Esophagus muscularis mucosa (tissue), 4 donors: ENCODE measurements around the gene ST8SIA5.

ENCODE experiments used
- CTCF ChIP-seq, 3 experiments: fragments of 200-600 bp in 2 of 3; fragments of 450-650 bp in 1 of 3; sonication (generic) in 2 of 3; IDR thresholded peaks; one replicate each; pipeline ENCODE4 v1.5.1; 2017 to 2019; ENCODE audit warnings: antibody characterized with exemption in 3 of 3, mild to moderate bottlenecking in 2 of 3, moderate library complexity in 1 of 3
- EP300 ChIP-seq: sonication (generic); formaldehyde crosslinking; IDR thresholded peaks from one replicate; pipeline ENCODE4 v1.6.1; 2017; ENCODE audit warnings: antibody characterized with exemption
- POLR2A ChIP-seq: fragments of 450-650 bp; IDR thresholded peaks from one replicate; pipeline ENCODE4 v1.6.1; 2017; ENCODE audit warnings: antibody characterized with exemption, moderate library complexity, mild to moderate bottlenecking, low read depth
- POLR2AphosphoS5 ChIP-seq, 2 donors: sonication (generic); formaldehyde crosslinking; IDR thresholded peaks; one replicate each; pipeline ENCODE4 v1.6.1; 2017; ENCODE audit warnings: antibody characterized with exemption in 2 of 2

- TF ChIP-seq POLR2A: no peak
- TF ChIP-seq CTCF (IDR thresholded peaks at IDR 0.05): no peak
- no peak for TF ChIP-seq POLR2AphosphoS5 (IDR thresholded peaks at IDR 0.05)
- TF ChIP-seq EP300: no peak
These were observed 137.3 kb downstream of the ST8SIA5 start for GRCh38 chr18:46619559-46619958.
